ENCODE data around the gene ATP8A2.

The ATP8A2 gene

DNA sequence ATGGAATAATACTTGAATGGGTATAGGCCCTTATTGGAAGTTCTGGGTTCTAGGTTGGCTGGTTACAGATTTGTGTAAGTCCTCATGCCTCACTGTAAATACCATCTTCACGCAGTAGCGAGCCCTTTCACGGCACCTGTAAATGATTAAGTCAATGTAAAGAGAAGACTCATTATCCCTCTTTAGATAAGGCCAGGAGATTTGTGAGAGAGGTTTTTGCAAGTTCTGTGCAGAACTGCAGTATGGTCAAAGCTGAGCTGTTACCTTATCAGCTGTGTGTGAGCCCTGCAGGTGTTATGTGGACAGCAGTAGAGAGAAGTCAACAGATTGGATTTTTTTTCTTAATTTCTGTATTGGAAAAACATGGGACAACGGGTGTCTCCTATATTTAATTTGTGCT lies 538.5 kb downstream of the ATP8A2 start:
- no peak overlapping the region for H3K4me3 ChIP-seq (ENCODE audit: insufficient read length, low read depth)
- no peak for DNase-seq (ENCODE audit: low read depth, low spot score)
- peaks cover 87% of the 10 kb centered on the region for H3K27me3 ChIP-seq (ENCODE audit: insufficient read depth, insufficient read length)
- H3K9me3 ChIP-seq (ENCODE audit: insufficient read depth, low read length), result no peaks in the 10 kb centered on the region
- no peak overlapping the region for H3K9ac ChIP-seq (ENCODE audit: insufficient read length, low read depth)
- H3K4me1 ChIP-seq (ENCODE audit: insufficient read depth, insufficient read length), result peaks cover 2% of the 10 kb centered on the region
- TF ChIP-seq SUZ12 (IDR thresholded peaks at IDR 0.05; ENCODE audit: extremely low read depth, insufficient read depth, insufficient read length) (no peak), ZNF274 (IDR thresholded peaks at IDR 0.05; ENCODE audit: low read depth, low read length) (no peak), YY1 (IDR thresholded peaks at IDR 0.05; ENCODE audit: insufficient read depth, insufficient read length) (no peak)
- H3K36me3 ChIP-seq (ENCODE audit: insufficient read depth, insufficient read length, low read length), result no peaks in the 10 kb centered on the region

GRCh38 chr13:25910991-25911419 lies 539.2 kb downstream of the ATP8A2 start:
- H3K9ac ChIP-seq (ENCODE audit: insufficient read length, low read depth), result no peak overlapping the region
- peak; percentile 81 for DNase-seq (ENCODE audit: low read depth, low spot score)
- H3K9me3 ChIP-seq (ENCODE audit: insufficient read depth, low read length), result no peaks in the 10 kb centered on the region
- no peak overlapping the region for H3K4me3 ChIP-seq (ENCODE audit: insufficient read length, low read depth)
- H3K36me3 ChIP-seq (ENCODE audit: insufficient read depth, insufficient read length, low read length), result no peaks in the 10 kb centered on the region
- H3K27me3 ChIP-seq (ENCODE audit: insufficient read depth, insufficient read length), result peaks cover 90% of the 10 kb centered on the region
- TF ChIP-seq ZNF274 (IDR thresholded peaks at IDR 0.05; ENCODE audit: low read depth, low read length) (no peak), SUZ12 (IDR thresholded peaks at IDR 0.05; ENCODE audit: extremely low read depth, insufficient read depth, insufficient read length) (no peak), YY1 (IDR thresholded peaks at IDR 0.05; ENCODE audit: insufficient read depth, insufficient read length) (no peak)
- peaks cover 2% of the 10 kb centered on the region for H3K4me1 ChIP-seq (ENCODE audit: insufficient read depth, insufficient read length)

- H3K27me3 ChIP-seq (ENCODE audit: insufficient read depth, insufficient read length), result peaks cover 91% of the 10 kb centered on the region
- peaks cover 2% of the 10 kb centered on the region for H3K4me1 ChIP-seq (ENCODE audit: insufficient read depth, insufficient read length)
- H3K36me3 ChIP-seq (ENCODE audit: insufficient read depth, insufficient read length, low read length), result no peaks in the 10 kb centered on the region
- no peak overlapping the region for H3K4me3 ChIP-seq (ENCODE audit: insufficient read length, low read depth)
- no peaks in the 10 kb centered on the region for H3K9me3 ChIP-seq (ENCODE audit: insufficient read depth, low read length)
- DNase-seq (ENCODE audit: low read depth, low spot score), result no peak
- no peak for TF ChIP-seq YY1 (IDR thresholded peaks at IDR 0.05; ENCODE audit: insufficient read depth, insufficient read length)
- TF ChIP-seq ZNF274 (IDR thresholded peaks at IDR 0.05; ENCODE audit: low read depth, low read length), result no peak
- no peak for TF ChIP-seq SUZ12 (IDR thresholded peaks at IDR 0.05; ENCODE audit: extremely low read depth, insufficient read depth, insufficient read length)
- H3K9ac ChIP-seq (ENCODE audit: insufficient read length, low read depth), result no peak overlapping the region
Observed at GRCh38 chr13:25912961-25913360, 541.2 kb downstream of the ATP8A2 start.

GRCh38 chr13:25915840-25916518 lies 544.2 kb downstream of the ATP8A2 start:
- no peak overlapping the region for H3K4me3 ChIP-seq (ENCODE audit: insufficient read length, low read depth)
- no peaks in the 10 kb centered on the region for H3K4me1 ChIP-seq (ENCODE audit: insufficient read depth, insufficient read length)
- no peak overlapping the region for H3K9ac ChIP-seq (ENCODE audit: insufficient read length, low read depth)
- H3K36me3 ChIP-seq (ENCODE audit: insufficient read depth, insufficient read length, low read length), result no peaks in the 10 kb centered on the region
- no peak for DNase-seq (ENCODE audit: low read depth, low spot score)
- H3K9me3 ChIP-seq (ENCODE audit: insufficient read depth, low read length), result no peaks in the 10 kb centered on the region
- TF ChIP-seq ZNF274 (IDR thresholded peaks at IDR 0.05; ENCODE audit: low read depth, low read length) (no peak), YY1 (IDR thresholded peaks at IDR 0.05; ENCODE audit: insufficient read depth, insufficient read length) (no peak), SUZ12 (IDR thresholded peaks at IDR 0.05; ENCODE audit: extremely low read depth, insufficient read depth, insufficient read length) (no peak)
- H3K27me3 ChIP-seq (ENCODE audit: insufficient read depth, insufficient read length), result peaks cover 91% of the 10 kb centered on the region

DNA sequence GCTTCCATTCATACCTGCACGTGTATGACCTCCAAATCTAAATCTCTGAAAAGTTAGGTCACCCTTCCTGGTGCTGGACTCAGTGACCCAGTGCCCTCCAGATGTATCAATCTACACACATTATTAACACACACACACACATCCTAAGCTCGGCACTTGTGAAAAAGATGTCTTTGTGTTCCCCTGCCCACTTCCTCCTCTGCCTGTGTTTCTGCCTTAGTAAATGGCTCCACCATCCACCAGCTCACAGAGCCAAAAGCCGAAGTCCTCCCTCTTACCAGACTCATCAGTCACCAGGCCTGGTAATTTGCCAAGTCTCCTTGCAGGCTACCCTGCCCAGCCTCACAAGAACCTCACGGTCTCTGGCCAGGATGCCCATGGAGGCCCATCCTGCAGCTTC lies 548.5 kb downstream of the ATP8A2 start:
- DNase-seq (ENCODE audit: low read depth, low spot score), result no peak
- no peak for TF ChIP-seq ZNF274 (IDR thresholded peaks at IDR 0.05; ENCODE audit: low read depth, low read length)
- no peak for TF ChIP-seq SUZ12 (IDR thresholded peaks at IDR 0.05; ENCODE audit: extremely low read depth, insufficient read depth, insufficient read length)

DNA sequence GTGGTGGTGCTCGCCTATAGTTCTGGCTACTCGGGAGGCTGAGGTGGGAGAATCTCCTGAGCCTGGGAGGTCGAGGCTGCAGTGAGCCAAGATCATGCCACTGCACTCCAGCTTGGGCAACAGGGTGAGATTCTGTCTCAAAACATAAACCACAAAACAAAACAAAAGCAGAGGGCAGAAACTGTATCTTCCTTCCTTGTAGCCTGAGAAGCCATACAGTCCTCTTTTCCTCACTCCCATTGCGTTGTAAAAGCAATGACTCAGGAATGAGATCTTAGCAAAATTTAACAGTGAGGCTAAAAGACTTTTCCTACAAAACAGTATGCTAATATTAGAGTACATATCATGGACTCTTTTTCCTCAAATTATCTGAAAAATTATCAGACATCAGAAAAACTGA lies 549.2 kb downstream of the ATP8A2 start:
- Histone ChIP-seq H3K4me3 (ENCODE audit: insufficient read length, low read depth) (no peak overlapping the region), H3K4me1 (ENCODE audit: insufficient read depth, insufficient read length) (no peaks in the 10 kb centered on the region), H3K9ac (ENCODE audit: insufficient read length, low read depth) (no peak overlapping the region), H3K9me3 (ENCODE audit: insufficient read depth, low read length) (no peaks in the 10 kb centered on the region), H3K36me3 (ENCODE audit: insufficient read depth, insufficient read length, low read length) (no peaks in the 10 kb centered on the region), H3K27me3 (ENCODE audit: insufficient read depth, insufficient read length) (peaks cover 46% of the 10 kb centered on the region)
- TF ChIP-seq ZNF274 (IDR thresholded peaks at IDR 0.05; ENCODE audit: low read depth, low read length), result no peak
- no peak for TF ChIP-seq YY1 (IDR thresholded peaks at IDR 0.05; ENCODE audit: insufficient read depth, insufficient read length)
- no peak for TF ChIP-seq SUZ12 (IDR thresholded peaks at IDR 0.05; ENCODE audit: extremely low read depth, insufficient read depth, insufficient read length)
- no peak for DNase-seq (ENCODE audit: low read depth, low spot score)

More for the DNA sequence above, 548.5 kb downstream of the ATP8A2 start:
- Histone ChIP-seq H3K9ac (ENCODE audit: insufficient read length, low read depth) (no peak overlapping the region), H3K4me3 (ENCODE audit: insufficient read length, low read depth) (no peak overlapping the region), H3K4me1 (ENCODE audit: insufficient read depth, insufficient read length) (no peaks in the 10 kb centered on the region), H3K27me3 (ENCODE audit: insufficient read depth, insufficient read length) (peaks cover 52% of the 10 kb centered on the region), H3K36me3 (ENCODE audit: insufficient read depth, insufficient read length, low read length) (no peaks in the 10 kb centered on the region), H3K9me3 (ENCODE audit: insufficient read depth, low read length) (no peaks in the 10 kb centered on the region)

GRCh38 chr13:25922376-25922775 lies 550.6 kb downstream of the ATP8A2 start:
- Histone ChIP-seq H3K9ac (ENCODE audit: insufficient read length, low read depth) (no peak overlapping the region), H3K4me3 (ENCODE audit: insufficient read length, low read depth) (no peak overlapping the region), H3K4me1 (ENCODE audit: insufficient read depth, insufficient read length) (no peaks in the 10 kb centered on the region), H3K27me3 (ENCODE audit: insufficient read depth, insufficient read length) (peaks cover 31% of the 10 kb centered on the region), H3K36me3 (ENCODE audit: insufficient read depth, insufficient read length, low read length) (no peaks in the 10 kb centered on the region), H3K9me3 (ENCODE audit: insufficient read depth, low read length) (no peaks in the 10 kb centered on the region)
- TF ChIP-seq YY1 (IDR thresholded peaks at IDR 0.05; ENCODE audit: insufficient read depth, insufficient read length) (no peak), SUZ12 (IDR thresholded peaks at IDR 0.05; ENCODE audit: extremely low read depth, insufficient read depth, insufficient read length) (no peak), ZNF274 (IDR thresholded peaks at IDR 0.05; ENCODE audit: low read depth, low read length) (no peak)
- DNase-seq (ENCODE audit: low read depth, low spot score), result no peak

Data from NT2/D1 (cell line).